Measurements from ENCODE around the gene CCDC88A.
A peak's percentile ranks its signal among the peaks of the same experiment; 100 is the strongest.
"Not testable (repeated sequence)": the region's sequence is repeated elsewhere in the genome, so short reads cannot be mapped to it uniquely, and the experiment has no call there.

CCDC88A gene

DNA sequence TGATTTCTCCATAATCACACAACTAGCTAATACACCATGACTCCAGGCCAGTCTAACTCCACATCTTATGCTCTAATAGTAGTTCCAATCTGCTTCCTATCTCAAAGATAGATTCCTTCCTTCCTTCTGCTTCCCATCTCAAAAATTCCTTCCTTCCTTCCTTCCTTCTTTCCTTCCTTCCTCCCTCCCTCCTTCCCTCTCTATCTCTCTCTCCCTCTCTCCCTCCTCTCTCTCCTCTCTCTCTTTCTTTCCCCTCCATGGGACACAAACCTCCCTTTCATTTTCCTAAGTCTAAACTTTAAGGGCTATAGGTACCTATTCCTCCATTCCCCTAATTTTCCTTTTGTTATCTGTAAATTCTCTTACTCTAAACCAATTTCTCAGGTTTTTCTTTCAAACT lies 62.5 kb downstream of the CCDC88A start:
- DNase-seq (ENCODE audit: low read depth, low spot score): no peak
- CTCF ChIA-PET: no interaction called here
- POLR2A ChIA-PET: no interaction called here
- no peak overlapping the region for H3K4me3 ChIP-seq (ENCODE audit: low read depth, low read length)
- TF ChIP-seq, protein P1, sequence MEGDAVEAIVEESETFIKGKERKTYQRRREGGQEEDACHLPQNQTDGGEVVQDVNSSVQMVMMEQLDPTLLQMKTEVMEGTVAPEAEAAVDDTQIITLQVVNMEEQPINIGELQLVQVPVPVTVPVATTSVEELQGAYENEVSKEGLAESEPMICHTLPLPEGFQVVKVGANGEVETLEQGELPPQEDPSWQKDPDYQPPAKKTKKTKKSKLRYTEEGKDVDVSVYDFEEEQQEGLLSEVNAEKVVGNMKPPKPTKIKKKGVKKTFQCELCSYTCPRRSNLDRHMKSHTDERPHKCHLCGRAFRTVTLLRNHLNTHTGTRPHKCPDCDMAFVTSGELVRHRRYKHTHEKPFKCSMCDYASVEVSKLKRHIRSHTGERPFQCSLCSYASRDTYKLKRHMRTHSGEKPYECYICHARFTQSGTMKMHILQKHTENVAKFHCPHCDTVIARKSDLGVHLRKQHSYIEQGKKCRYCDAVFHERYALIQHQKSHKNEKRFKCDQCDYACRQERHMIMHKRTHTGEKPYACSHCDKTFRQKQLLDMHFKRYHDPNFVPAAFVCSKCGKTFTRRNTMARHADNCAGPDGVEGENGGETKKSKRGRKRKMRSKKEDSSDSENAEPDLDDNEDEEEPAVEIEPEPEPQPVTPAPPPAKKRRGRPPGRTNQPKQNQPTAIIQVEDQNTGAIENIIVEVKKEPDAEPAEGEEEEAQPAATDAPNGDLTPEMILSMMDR (IDR thresholded peaks at IDR 0.05; ENCODE audit: insufficient read depth, low read length, missing control alignments): no peak

DNA sequence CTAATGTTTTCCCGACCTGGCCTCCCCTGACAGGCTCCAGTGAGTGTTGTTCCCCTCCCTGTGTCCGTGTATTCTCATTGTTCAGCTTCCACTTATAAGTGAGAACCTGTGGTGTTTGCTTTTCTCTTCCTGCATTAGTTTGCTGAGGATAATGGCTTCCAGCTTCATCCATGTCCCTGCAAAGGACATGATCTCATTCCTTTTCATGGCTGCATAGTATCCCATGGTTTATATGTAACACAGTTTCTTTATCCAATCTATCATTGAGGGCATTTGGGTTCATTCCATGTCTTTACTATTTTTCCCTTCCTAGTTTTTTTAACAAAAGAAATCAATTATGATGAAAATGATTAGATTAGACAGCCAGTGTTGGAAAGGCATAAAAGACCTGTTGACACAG lies 63.5 kb downstream of the CCDC88A start:
- H3K4me3 ChIP-seq (ENCODE audit: low read depth, low read length); POLR2A ChIA-PET; CTCF ChIA-PET; DNase-seq (ENCODE audit: low read depth, low spot score): not testable (repeated sequence)

DNA sequence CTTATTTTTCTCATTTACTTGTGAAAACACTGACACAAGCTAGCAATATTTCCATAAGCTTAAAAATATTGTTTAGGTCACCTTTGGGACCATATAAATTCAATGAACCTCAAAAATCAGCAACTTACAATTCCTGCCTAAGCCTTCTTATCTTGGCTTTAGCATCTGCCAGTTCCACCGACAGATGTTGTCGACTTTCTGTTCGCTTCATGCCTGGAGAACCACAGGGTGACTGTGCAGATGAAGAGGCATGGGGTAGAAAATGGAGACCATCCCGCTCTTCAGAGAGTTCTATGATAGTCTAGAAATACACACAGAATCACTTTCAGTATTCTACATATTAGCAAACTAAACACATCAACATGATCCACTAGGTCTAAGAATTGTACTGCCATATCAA lies 64.2 kb downstream of the CCDC88A start:
- no peak overlapping the region for H3K4me3 ChIP-seq (ENCODE audit: low read depth, low read length)
- ChIA-PET CTCF (no interaction called here), POLR2A (no interaction called here)
- TF ChIP-seq, protein P1 (IDR thresholded peaks at IDR 0.05; ENCODE audit: insufficient read depth, low read length, missing control alignments): no peak
- no peak for DNase-seq (ENCODE audit: low read depth, low spot score)

DNA sequence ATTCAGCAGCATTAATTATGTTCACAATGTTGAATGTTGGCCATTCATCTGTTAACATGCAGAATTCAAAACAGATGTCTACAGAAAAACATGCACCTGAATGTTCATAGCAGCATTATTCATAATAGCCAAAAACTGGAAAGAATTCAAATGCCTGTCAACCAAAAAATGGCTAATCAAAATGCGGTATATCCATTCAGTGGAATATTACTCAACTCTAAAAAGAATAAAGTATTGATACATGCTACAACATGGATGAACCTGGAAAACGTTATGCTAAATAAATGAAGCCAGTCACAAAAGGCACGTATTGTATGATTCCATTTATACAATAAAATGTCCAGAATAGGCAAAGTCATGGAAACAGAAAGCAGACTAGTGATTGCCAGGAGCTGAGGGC lies 68.0 kb downstream of the CCDC88A start:
- no peak for DNase-seq (ENCODE audit: low read depth, low spot score)
- H3K4me3 ChIP-seq (ENCODE audit: low read depth, low read length): no peak overlapping the region
- ChIA-PET POLR2A (no interaction called here), CTCF (interaction anchor here (1.2 kb wide), 1 partner anchor 161 kb away, joined by 4 read pairs; no protein-coding TSS in a partner anchor)
- TF ChIP-seq, protein P1 (IDR thresholded peaks at IDR 0.05; ENCODE audit: insufficient read depth, low read length, missing control alignments): no peak

DNA sequence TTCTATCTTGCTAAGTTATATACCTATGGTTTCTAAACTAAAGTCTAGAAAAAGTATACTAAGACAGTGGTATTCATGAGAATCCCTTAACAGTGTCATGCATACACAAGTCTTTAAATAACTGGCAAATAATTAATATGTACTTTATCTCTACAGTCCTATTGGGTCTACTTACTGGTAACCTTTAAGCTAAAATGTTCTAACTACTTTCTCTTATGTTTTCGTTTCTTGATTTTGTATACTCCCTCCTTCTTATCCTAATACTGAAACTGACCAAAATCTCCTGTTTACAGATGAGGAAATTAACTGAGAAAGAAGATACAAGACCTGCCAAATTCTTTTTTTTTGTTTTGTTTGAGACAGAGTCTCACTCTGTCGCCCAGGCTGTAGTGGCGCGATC lies 74.6 kb downstream of the CCDC88A start:
- no peak overlapping the region for H3K4me3 ChIP-seq (ENCODE audit: low read depth, low read length)
- POLR2A ChIA-PET: no interaction called here
- CTCF ChIA-PET: no interaction called here
- no peak for DNase-seq (ENCODE audit: low read depth, low spot score)
- TF ChIP-seq, protein P1 (IDR thresholded peaks at IDR 0.05; ENCODE audit: insufficient read depth, low read length, missing control alignments): no peak

DNA sequence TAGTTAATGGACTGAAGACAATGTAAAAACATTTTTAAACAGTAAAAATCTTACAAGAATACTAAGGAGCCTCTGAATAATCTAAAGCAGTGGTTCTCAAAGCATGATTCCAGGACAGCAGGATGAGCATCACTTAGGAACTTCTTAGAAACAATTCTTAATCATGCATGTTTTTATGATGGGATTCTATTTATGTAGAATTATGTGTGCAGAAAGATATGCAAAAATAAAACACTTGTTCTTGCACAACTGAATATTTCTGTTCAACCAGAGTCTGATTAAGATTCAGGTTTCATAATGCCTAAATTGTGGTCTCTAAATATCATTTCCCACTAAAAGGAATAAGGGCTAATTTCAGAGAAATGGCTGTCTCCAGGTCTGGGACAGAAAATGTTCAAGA lies 81.4 kb downstream of the CCDC88A start:
- peak; percentile 47 for DNase-seq (ENCODE audit: low read depth, low spot score)
- H3K4me3 ChIP-seq (ENCODE audit: low read depth, low read length): no peak overlapping the region
- CTCF ChIA-PET: no interaction called here
- TF ChIP-seq, protein P1 (IDR thresholded peaks at IDR 0.05; ENCODE audit: insufficient read depth, low read length, missing control alignments): no peak
- POLR2A ChIA-PET: no interaction called here

DNA sequence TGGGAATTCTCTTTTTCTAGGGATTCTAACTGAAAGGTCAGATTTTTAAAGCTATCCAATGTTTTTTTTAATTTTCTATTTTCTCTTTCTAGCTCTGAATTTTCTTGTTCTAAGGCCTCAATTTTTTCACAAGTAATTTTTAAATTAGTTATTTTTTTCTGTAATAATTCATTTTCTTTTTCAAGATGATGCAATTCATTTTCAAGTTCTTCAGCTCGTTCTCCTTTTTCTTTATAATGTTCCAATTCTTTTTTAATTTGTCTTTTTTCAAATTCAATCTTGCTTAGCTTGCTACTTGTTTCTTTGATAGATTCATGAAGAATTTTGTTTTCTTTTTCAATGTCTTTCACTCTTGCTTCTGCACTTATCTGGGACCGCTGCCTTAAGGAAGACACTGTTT lies 84.9 kb downstream of the CCDC88A start:
- POLR2A ChIA-PET: no interaction called here
- no peak for DNase-seq (ENCODE audit: low read depth, low spot score)
- no peak overlapping the region for H3K4me3 ChIP-seq (ENCODE audit: low read depth, low read length)
- TF ChIP-seq, protein P1 (IDR thresholded peaks at IDR 0.05; ENCODE audit: insufficient read depth, low read length, missing control alignments): no peak
- CTCF ChIA-PET: interaction anchor here (0.8 to 2.3 kb wide), 2 partner anchors 25 to 97 kb away, joined by 3 to 6 read pairs; no protein-coding TSS in a partner anchor

All from AG04449 (cell line).